NCI-H2029 treated with DMSO at 0.1 percent for 48 hours (cell line): ENCODE data around the gene PIP5K1B.
"Not testable (repeated sequence)": the region's sequence is repeated elsewhere in the genome, so short reads cannot be mapped to it uniquely, and the experiment has no call there.

Experiments
- DNase-seq: peaks from one replicate; lab custom pipeline; 2025; lab: John Stamatoyannopoulos, UW

The PIP5K1B gene, protein sequence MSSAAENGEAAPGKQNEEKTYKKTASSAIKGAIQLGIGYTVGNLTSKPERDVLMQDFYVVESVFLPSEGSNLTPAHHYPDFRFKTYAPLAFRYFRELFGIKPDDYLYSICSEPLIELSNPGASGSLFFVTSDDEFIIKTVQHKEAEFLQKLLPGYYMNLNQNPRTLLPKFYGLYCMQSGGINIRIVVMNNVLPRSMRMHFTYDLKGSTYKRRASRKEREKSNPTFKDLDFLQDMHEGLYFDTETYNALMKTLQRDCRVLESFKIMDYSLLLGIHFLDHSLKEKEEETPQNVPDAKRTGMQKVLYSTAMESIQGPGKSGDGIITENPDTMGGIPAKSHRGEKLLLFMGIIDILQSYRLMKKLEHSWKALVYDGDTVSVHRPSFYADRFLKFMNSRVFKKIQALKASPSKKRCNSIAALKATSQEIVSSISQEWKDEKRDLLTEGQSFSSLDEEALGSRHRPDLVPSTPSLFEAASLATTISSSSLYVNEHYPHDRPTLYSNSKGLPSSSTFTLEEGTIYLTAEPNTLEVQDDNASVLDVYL

GRCh38 chr9:68704814-68705530, at the start of gene PIP5K1B:
Gene PIP5K1B (plus strand): TSS chr9:68705240. CDS start chr9:68822615, 117,375 bp downstream.
- peak; percentile 53 for DNase-seq

- DNase-seq = no peak
These were observed 41.0 kb upstream of the PIP5K1B start for GRCh38 chr9:68664036-68664435.

- no peak for DNase-seq
These were observed 36.9 kb upstream of the PIP5K1B start for GRCh38 chr9:68668127-68668526.

GRCh38 chr9:68669218-68669617, 35.8 kb upstream of the PIP5K1B start:
- DNase-seq = peak; percentile 86

GRCh38 chr9:68672215-68672614, 32.8 kb upstream of the PIP5K1B start:
- no peak for DNase-seq

- no peak for DNase-seq
These were observed 32.4 kb upstream of the PIP5K1B start for GRCh38 chr9:68672625-68673024.

DNA sequence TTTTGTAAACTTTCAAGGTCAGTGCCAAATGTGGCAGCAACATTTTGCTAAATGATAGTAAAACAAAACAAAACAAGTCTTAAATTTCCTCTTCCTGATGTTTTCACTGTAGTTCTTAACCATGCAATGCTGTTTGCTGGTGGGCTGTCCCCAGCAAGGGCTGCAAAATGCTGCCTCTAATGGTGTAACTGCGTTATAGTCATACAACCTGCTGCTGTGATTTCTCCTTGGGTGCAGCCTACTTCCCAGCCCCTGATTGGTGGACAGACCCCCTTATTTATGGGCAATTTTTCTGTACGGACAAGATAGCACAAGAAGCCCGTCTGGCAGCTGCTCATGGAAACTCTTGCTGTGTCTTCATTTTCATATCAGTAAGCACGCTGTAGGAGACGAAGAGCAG, 26.6 kb upstream of the PIP5K1B start:
- no peak for DNase-seq

GRCh38 chr9:68683433-68683832, 21.6 kb upstream of the PIP5K1B start:
- DNase-seq = no peak

GRCh38 chr9:68685213-68685612, 19.8 kb upstream of the PIP5K1B start:
- DNase-seq = no peak

GRCh38 chr9:68685770-68686169, 19.3 kb upstream of the PIP5K1B start:
- DNase-seq = peak; percentile 25

GRCh38 chr9:68690088-68690487, 15.0 kb upstream of the PIP5K1B start:
- DNase-seq = no peak

DNA sequence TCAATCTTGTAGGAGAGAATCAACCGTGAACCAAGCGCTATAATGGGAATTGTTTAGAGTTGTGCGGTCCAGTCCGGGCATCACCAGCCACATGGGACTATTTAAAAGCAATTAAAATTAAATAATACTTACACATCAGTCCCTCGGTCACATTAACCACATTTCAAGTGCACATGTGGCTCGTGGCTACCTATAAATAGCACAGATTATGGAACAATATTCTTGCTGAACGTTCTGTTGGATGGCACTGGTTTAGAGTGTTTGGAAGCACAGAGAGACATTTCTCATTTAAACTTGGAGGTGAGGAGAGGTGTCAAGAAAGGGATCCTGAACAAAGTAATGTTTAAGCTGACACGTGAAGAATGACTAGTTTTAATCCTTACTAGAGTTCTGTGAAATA, 12.5 kb upstream of the PIP5K1B start:
- DNase-seq = no peak

DNA sequence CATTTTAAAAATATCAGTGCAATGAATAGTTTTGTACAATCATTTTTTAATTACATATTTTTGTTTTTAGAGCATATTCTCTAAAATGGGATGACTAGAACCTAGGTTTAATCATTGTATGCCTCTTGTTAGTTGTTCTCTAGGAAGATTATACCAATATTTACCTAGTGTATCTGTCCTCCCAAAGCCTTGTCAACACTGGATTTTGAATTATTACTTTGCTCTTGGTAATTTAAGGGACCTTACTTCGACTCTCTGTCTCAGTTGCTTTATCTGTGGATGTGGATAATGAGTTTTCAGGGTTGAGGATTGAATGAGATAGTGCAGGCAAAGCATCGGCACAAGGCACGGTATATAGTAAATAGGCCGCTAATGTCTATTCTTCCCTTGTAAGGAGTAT, 10.9 kb upstream of the PIP5K1B start:
- no peak for DNase-seq

- DNase-seq = no peak
These were observed 7.2 kb upstream of the PIP5K1B start for GRCh38 chr9:68697851-68698250.

DNA sequence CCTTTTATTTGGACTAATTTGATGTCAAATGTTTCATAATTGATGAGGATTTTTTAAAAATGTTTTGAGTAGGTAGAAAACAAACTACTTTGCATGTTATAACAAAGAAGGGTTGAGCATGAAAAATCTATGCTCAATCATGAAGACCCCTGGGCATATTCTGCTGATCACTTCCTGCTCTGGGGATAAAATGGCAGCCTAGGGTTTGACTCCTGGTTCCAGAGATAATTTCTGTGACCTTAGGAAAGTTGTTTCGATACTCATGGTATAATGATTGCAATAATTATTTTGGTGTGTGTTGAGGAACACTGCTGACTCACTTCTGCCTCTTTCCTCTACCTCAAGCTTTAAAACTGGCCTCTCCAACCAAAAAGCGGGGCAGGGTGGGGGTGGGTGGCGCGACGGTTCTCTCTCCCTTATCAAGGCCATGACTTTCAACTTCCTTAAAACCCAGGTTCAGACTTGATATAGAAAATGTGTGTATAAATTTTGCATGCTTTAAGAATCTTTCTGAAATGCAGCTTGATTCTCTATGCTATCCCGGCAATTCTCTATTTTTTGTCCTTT, 6.0 kb upstream of the PIP5K1B start:
- no peak for DNase-seq

DNA sequence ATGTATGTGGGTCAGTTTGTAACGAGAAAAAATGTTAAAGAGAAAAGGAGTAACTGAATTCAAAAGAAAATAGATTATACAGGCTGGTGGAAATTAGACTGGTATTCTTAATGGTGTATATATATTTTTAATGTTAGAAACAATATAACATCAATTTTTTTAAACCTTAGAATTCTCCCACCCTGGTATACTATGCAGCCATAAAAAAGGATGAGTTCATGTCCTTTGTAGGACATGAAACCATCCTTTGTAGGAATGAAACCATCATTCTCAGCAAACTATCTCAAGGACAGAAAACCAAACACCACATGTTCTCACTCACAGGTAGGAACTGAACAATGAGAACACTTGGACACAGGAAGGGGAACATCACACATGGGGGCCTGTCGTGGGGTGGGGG, 5.4 kb upstream of the PIP5K1B start:
- DNase-seq = not testable (repeated sequence)

DNA sequence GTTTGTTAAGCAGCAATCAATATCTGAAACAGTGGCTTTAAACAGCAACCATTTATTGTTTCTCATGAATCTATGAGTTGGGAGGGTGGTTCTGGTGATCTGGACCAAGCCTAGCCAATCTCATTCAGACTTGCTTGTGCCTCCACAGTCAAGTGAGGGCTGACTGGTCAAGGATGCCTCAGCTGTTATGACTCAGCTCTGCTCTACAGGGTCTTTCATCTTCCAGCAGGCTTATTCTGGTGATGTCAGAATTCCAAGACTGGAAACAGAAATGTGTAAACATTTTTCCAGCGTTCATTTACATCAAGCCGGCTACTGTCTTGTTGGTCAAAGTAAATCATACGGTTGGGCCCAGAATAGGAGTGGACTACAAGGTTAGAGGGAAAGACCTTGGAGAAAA, 2.5 kb upstream of the PIP5K1B start:
- DNase-seq = no peak

GRCh38 chr9:68703672-68704071, 1.4 kb upstream of the PIP5K1B start:
- DNase-seq = no peak

DNA sequence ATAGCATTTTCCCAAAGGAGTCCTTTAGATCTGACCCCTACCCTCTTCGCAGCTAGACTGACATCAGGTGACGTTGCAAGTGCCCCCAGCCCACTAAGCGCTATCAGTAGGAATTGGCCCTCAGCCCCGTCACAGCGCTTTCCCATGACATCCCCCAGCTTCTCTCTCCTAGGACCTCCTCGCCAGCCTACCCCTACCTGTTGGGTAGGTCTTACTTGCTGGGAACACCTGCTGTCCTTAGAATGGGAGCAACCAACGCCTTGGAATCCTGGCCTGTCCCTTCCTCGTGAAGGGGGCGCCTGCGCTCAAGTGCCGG, 584 bp upstream of the PIP5K1B start:
- no peak for DNase-seq

DNA sequence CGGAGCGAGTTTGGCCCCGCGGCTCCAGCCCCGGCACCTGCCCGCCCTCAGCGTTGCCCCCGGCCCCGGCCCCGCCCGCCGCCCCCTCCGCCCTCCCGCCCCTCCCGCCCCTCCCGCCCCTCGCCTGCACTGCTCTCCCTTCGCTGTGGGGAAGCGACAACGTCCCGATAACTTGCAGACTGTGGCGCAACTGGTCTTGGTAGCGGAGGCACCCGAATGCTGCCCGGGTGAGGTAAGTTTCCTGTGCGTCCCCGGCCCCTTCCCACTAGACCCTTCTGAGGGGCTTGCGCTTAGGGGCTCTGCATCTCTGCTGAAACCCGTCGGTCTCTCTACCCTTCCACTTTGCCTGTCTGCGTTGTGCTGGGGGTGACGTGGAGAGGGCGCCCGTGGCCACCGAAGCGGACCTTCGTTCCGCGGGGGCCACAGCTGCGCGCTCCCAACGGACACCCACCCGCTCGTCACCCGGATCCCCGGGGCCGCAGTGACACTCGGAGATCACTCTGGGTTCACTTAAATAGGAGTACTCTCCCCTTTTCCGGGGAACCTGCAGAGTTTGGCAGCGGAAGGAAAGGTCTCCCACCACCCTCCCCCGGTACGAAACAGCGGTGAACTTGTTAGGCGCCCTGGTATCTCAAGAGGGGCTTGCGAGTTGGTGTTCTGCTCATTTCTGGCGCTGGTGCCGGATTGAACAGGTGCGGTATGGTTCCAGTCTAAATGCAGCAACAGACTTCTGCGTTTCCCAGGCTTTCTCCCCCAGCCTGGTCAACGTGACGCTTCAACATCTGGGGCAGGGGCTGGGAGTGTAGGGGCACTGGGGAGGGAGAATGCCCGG, 707 bp downstream of the PIP5K1B start:
- no peak for DNase-seq

DNA sequence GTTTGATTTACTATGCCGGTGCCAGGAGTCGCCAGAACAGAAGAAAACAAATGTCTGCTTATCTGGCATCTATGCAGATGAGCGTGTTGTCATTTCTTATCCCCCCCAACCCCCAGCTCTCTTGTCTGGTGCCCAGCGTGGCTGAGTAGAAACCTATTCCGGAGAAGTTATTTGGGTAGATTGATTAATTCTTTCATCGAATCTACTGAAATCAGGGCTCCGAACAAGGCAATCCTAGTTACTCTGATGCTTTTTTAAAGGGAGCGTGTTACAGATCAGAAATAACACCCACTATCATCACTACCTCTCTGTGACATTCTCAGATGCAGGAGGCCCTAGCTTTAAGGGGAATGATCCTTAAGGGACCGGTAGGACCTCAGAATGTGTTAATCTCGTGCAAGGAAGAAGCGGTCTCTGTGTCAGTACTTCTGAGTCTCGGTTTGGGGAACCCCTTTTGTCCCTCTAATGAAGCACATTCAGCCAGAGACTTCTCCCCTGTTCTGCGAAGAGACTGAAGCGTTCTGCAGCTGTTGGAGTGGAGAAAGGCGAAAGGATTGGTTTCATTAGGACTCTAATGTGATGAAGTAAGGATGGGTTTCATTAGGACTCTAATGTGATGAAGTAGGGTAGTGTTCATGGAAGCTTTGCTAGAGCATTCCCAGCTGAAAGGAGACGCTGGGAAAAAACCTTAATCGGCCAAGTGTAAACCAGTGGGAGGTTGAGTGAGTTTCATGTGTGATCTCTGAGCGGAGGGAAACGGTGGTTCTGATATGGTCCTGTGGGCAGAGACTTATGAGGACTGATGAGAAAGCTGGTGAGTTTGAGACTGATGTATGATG, 1.5 kb downstream of the PIP5K1B start:
- DNase-seq = no peak
